ENCODE results near the gene UVRAG. TPM values are rescaled to one million over a fixed set of nuclear protein-coding genes. Genes with fewer than 3 reads are reported as not detected.

The UVRAG gene
- total and polyA plus RNA-seq, 4 donors = 4.4 to 15.1 (median 10.0) TPM

DNA sequence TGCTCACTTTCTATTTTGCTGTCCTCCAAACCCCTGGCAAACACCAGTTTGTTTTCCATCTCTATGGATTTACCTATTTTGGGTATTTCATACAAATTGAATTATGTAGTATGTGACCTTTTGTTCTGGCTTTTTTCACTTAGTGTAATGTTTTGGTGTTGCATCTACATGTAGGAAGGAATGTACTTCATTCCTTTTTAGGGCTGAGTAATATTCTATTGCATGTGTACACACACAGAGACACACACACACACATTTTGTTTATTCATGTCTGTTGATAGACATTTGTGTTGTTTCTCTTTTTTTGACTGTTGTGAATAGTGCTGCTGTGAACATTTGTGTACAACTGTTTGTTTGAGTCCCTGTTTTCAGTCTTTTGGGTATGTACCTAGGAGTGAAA is 90.4 kb downstream of the UVRAG start:
- Histone ChIP-seq H3K9me3 (ENCODE audit: control insufficient read depth in 4 of 4, low read length in 3 of 4) (no peaks in the 10 kb centered on the region), H3K9ac (ENCODE audit: low read depth in 1 of 2, low read length in 2 of 2) (no peak overlapping the region), H3K27me3 (ENCODE audit: control insufficient read depth in 4 of 4, insufficient read depth in 4 of 4, low read length in 3 of 4) (no peaks in the 10 kb centered on the region), H3K4me1 (ENCODE audit: control insufficient read depth in 4 of 4, insufficient read depth in 4 of 4, low read length in 3 of 4) (no peaks in the 10 kb centered on the region), H3K27ac (ENCODE audit: low read depth in 1 of 2, low read length in 2 of 2) (no peak overlapping the region), H3K4me3 (ENCODE audit: low read depth in 1 of 3, low read length in 3 of 3) (no peak overlapping the region), H3K36me3 (ENCODE audit: control insufficient read depth in 4 of 4, insufficient read depth in 3 of 4, low read depth in 1 of 4, low read length in 3 of 4) (no peaks in the 10 kb centered on the region)
- no peak for TF ChIP-seq HNF4G (IDR thresholded peaks at IDR 0.05)
- no peak for DNase-seq (ENCODE audit: low spot score)

DNA sequence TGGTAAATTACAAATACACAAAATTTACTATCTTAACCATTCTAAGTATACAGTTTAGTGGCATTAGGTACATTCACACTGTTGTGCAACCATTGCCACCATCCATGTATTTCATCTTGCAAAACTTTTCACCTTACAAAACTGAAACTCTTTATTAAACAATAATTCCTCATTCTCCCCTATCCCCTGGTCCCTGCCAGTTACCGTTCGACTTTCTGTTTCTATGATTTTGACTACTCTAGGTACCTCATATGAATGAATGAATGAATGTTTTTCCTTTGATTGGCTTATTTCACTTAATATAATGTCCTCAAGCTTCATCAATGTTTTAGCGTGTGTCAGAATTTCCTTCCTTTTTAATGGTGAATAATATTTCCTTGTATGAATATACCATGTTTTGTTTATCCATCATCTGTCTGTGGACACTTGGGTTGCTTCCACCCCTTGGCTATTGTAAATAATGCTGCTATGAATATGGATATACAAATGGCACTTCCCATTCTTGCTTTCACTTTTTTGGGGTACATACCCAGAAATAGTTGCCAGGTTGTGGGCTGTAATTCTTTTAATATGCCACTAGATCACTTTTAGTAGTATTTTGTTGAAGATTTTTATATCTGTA is 93.0 kb downstream of the UVRAG start:
- Histone ChIP-seq H3K9ac (ENCODE audit: low read depth in 1 of 2, low read length in 2 of 2) (no peak overlapping the region), H3K36me3 (ENCODE audit: control insufficient read depth in 4 of 4, insufficient read depth in 3 of 4, low read depth in 1 of 4, low read length in 3 of 4) (peaks cover 0 to 2% (median 0%) of the 10 kb centered on the region in 4 donors), H3K27ac (ENCODE audit: low read depth in 1 of 2, low read length in 2 of 2) (no peak overlapping the region), H3K9me3 (ENCODE audit: control insufficient read depth in 4 of 4, low read length in 3 of 4) (no peaks in the 10 kb centered on the region), H3K4me3 (ENCODE audit: low read depth in 1 of 3, low read length in 3 of 3) (no peak overlapping the region), H3K27me3 (ENCODE audit: control insufficient read depth in 4 of 4, insufficient read depth in 4 of 4, low read length in 3 of 4) (no peaks in the 10 kb centered on the region), H3K4me1 (ENCODE audit: control insufficient read depth in 4 of 4, insufficient read depth in 4 of 4, low read length in 3 of 4) (no peaks in the 10 kb centered on the region)
- WGBS = 95% methylated on average over 3 of the region's 3 CpGs
- no peak for DNase-seq (ENCODE audit: low spot score)
- no peak for TF ChIP-seq FOXA2 (IDR thresholded peaks at IDR 0.05)
- no peak for TF ChIP-seq TAF1 (conservative IDR thresholded peaks at IDR 0.05)
- TF ChIP-seq HNF4A (conservative IDR thresholded peaks at IDR 0.05) = no peak
- TF ChIP-seq GABPA (IDR thresholded peaks at IDR 0.05 in 1 of 2, conservative IDR thresholded peaks at IDR 0.05 in 1 of 2) = no peak
- TF ChIP-seq, protein P1, sequence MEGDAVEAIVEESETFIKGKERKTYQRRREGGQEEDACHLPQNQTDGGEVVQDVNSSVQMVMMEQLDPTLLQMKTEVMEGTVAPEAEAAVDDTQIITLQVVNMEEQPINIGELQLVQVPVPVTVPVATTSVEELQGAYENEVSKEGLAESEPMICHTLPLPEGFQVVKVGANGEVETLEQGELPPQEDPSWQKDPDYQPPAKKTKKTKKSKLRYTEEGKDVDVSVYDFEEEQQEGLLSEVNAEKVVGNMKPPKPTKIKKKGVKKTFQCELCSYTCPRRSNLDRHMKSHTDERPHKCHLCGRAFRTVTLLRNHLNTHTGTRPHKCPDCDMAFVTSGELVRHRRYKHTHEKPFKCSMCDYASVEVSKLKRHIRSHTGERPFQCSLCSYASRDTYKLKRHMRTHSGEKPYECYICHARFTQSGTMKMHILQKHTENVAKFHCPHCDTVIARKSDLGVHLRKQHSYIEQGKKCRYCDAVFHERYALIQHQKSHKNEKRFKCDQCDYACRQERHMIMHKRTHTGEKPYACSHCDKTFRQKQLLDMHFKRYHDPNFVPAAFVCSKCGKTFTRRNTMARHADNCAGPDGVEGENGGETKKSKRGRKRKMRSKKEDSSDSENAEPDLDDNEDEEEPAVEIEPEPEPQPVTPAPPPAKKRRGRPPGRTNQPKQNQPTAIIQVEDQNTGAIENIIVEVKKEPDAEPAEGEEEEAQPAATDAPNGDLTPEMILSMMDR (IDR thresholded peaks at IDR 0.05; ENCODE audit: low read depth, low read length, missing input control) = no peak
- TF ChIP-seq REST (IDR thresholded peaks at IDR 0.05) = no peak
- no peak for TF ChIP-seq EGR1 (IDR thresholded peaks at IDR 0.05; ENCODE audit: low read depth in 2 of 2)
- no peak for TF ChIP-seq MAX (IDR thresholded peaks at IDR 0.05)
- TF ChIP-seq SP1 (IDR thresholded peaks at IDR 0.05) = no peak
- TF ChIP-seq NR2F2 (IDR thresholded peaks at IDR 0.05) = no peak

GRCh38 chr11:75910426-75911145 is 95.6 kb downstream of the UVRAG start:
- WGBS = 96% methylated on average over 3 of the region's 3 CpGs
- TF ChIP-seq REST (IDR thresholded peaks at IDR 0.05) (no peak), FOXA2 (IDR thresholded peaks at IDR 0.05) (no peak), TAF1 (conservative IDR thresholded peaks at IDR 0.05) (no peak), SP1 (IDR thresholded peaks at IDR 0.05) (no peak), JUND (IDR thresholded peaks at IDR 0.05) (no peak), FOXA1 (IDR thresholded peaks at IDR 0.05) (no peak)
- TF ChIP-seq, protein P2, sequence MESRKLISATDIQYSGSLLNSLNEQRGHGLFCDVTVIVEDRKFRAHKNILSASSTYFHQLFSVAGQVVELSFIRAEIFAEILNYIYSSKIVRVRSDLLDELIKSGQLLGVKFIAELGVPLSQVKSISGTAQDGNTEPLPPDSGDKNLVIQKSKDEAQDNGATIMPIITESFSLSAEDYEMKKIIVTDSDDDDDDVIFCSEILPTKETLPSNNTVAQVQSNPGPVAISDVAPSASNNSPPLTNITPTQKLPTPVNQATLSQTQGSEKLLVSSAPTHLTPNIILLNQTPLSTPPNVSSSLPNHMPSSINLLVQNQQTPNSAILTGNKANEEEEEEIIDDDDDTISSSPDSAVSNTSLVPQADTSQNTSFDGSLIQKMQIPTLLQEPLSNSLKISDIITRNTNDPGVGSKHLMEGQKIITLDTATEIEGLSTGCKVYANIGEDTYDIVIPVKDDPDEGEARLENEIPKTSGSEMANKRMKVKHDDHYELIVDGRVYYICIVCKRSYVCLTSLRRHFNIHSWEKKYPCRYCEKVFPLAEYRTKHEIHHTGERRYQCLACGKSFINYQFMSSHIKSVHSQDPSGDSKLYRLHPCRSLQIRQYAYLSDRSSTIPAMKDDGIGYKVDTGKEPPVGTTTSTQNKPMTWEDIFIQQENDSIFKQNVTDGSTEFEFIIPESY (IDR thresholded peaks at IDR 0.05) = no peak

More at GRCh38 chr11:75910426-75911145, 95.6 kb downstream of the UVRAG start:
- H3K27ac ChIP-seq (ENCODE audit: low read depth in 1 of 2, low read length in 2 of 2) = no peak overlapping the region
- H3K4me1 ChIP-seq (ENCODE audit: control insufficient read depth in 4 of 4, insufficient read depth in 4 of 4, low read length in 3 of 4) = no peaks in the 10 kb centered on the region
- DNase-seq (ENCODE audit: low spot score) = no peak
- H3K27me3 ChIP-seq (ENCODE audit: control insufficient read depth in 4 of 4, insufficient read depth in 4 of 4, low read length in 3 of 4) = no peaks in the 10 kb centered on the region
- H3K9me3 ChIP-seq (ENCODE audit: control insufficient read depth in 4 of 4, low read length in 3 of 4) = no peaks in the 10 kb centered on the region
- no peak overlapping the region for H3K4me3 ChIP-seq (ENCODE audit: low read depth in 1 of 3, low read length in 3 of 3)
- no peak overlapping the region for H3K9ac ChIP-seq (ENCODE audit: low read depth in 1 of 2, low read length in 2 of 2)
- H3K36me3 ChIP-seq (ENCODE audit: control insufficient read depth in 4 of 4, insufficient read depth in 3 of 4, low read depth in 1 of 4, low read length in 3 of 4) = peaks cover 0 to 2% (median 0%) of the 10 kb centered on the region in 4 donors
